HG03139 (cell line): Measurements from ENCODE around the gene ABLIM1.

Experiments used
- ATAC-seq: cut with Tn5 transposase; IDR thresholded peaks from one replicate; pipeline ENCODE4 v1.9.1; 2021; ENCODE audit not compliant: unreplicated experiment

ABLIM1 gene

DNA sequence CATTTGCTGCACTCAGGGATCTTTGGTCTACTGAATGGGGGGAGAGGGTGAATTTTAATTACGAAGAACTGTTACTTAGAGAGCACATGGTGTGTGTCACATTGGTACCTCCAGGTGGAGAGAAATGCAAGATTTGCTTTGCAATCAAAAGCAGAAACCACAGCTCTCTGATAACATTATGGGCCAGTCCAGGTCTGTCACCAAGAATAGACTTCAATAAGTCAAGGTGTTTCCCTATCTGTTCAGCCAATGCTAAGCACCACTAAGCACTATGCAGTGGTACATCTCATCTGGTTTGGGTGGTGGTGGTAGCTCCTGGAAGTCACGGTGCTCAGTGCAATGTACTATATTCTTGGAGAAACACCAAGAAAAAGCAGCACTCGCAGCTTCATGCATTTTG lies 134.2 kb downstream of the ABLIM1 start:
- ATAC-seq: no peak

DNA sequence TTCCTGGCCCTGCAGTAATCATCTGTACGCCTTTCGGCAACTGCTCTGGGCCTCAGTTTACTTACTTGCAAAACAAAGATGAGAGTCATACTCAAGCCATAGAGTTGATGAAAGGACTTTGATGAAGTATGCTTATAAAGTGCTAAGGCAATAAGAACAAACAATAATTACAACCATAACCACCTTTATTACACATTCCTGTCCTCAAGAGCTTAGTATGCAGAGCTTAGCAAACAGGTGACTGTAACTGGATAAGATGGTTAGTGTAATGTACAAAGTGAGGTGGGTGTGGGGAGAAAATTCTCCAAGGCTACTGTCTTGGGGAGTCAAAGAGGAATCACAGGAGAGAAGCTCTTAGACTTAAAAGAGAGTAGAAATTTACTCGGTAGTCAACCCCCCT lies 136.8 kb downstream of the ABLIM1 start:
- no peak for ATAC-seq

GRCh38 chr10:114520453-114520852 lies 137.6 kb downstream of the ABLIM1 start:
- no peak for ATAC-seq

GRCh38 chr10:114519756-114520293 lies 138.2 kb downstream of the ABLIM1 start:
- ATAC-seq: no peak

- ATAC-seq: no peak
Measured at GRCh38 chr10:114519306-114519669, 138.8 kb downstream of the ABLIM1 start.

DNA sequence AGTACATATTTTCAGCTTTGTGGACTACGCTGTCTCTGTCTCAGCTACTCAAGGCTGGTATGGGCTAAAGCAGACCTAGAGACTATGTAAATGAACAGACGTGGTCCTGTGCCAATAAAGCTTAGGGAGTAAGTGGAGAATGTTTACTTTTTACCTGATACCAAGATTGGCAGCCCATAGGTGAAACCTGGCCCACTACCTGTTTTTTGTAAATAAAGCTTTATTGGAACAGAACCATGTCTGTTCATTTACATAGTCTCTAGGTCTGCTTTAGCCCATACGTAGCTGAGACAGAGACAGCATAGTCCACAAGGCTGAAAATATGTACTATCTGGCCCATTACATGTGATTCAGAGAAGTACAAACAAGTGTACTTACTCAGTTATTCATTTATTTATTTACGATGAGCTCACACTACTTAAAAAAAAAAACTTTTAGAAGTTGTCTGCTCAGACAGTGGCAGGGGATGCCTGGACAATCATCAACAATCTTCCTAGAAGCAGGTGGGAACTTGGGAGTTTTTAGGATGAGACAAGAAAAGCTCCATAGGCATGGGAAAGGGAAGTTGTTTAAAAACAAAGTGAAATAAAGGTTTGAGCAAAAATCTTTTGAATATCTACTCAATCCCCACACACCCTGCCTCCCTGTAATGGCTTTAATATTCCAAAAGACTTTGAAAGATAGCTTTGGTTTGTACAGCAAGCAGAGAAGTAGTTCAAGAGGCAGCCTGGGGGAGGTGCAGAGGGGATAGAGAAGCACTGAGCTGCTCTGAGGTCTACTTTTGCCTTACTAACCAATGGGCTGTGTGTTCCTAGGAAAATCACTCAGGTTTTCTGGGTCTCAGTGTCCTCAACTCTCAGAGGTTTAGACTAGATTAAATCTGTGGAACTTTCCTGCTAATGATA lies 139.4 kb downstream of the ABLIM1 start:
- no peak for ATAC-seq

- ATAC-seq: no peak
Measured at GRCh38 chr10:114517368-114518250, 140.5 kb downstream of the ABLIM1 start.

- no peak for ATAC-seq
Measured at GRCh38 chr10:114516356-114516755, 141.7 kb downstream of the ABLIM1 start.

- no peak for ATAC-seq
Measured at GRCh38 chr10:114515298-114515914, 142.7 kb downstream of the ABLIM1 start.

DNA sequence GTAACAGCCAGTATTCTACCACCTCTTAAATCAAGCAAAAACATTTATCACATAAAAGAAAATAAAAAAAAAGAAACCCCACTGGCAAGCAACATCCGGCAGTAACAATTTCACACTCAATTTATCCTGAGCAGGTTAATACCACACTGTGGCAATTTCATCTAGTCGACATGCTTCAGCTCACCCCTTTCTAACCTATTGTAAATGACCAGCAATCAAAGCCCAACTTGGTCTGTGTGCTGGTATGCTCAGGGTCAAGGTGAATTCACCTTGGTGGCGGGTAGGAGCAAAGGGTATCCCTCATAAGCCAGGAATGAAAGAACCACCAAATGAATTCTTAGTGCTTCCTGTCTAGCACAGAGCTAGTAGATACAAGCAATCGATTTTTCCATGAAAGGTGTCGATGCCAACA lies 144.7 kb downstream of the ABLIM1 start:
- ATAC-seq: no peak

GRCh38 chr10:114511881-114512280 lies 146.2 kb downstream of the ABLIM1 start:
- ATAC-seq: no peak

- ATAC-seq: no peak
Measured at GRCh38 chr10:114508376-114508775, 149.7 kb downstream of the ABLIM1 start.

DNA sequence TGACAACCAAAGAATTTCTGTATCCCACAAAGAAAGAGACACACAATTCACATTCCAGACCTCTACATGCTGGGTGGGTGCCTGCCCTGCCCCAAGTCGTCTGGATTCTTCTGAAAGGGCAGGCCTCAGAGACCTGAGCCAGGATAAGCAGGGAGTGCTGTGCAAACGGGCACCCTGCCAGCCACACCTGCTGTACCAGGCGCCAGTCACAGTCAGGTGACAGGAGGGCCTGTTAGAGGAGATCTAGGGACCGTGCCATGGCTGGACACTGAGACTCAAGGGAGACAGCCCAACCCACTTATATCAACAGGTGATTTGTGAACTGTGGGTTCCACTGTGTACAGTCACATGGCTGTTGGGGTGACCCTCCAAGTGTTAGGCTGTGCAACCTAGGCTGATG lies 150.6 kb downstream of the ABLIM1 start:
- ATAC-seq: no peak

- ATAC-seq: no peak
Measured at GRCh38 chr10:114506871-114507385, 151.1 kb downstream of the ABLIM1 start.

GRCh38 chr10:114504769-114505579 lies 153.1 kb downstream of the ABLIM1 start:
- ATAC-seq: no peak

DNA sequence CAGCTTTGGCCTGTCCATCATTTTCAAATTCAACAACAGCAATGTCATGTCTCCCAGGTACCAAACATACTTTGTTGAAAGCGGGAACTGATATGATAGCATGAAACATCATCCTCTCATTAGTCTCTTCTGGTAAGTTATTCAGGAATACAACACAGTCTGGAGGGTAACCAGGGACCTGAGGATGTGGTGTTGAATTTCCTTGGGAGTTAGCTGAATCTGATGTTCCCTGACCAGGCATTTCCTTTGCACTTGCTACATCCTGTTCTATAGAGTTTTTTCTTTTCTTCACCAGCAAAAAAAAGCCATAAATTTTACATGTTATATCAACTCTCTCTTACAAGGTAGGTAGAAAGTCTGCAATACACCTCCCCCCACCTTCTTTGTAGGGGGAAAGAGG lies 156.0 kb downstream of the ABLIM1 start:
- ATAC-seq: no peak

- no peak for ATAC-seq
Measured at GRCh38 chr10:114501650-114502049, 156.4 kb downstream of the ABLIM1 start.

- ATAC-seq: no peak
Measured at GRCh38 chr10:114500643-114501042, 157.4 kb downstream of the ABLIM1 start.

DNA sequence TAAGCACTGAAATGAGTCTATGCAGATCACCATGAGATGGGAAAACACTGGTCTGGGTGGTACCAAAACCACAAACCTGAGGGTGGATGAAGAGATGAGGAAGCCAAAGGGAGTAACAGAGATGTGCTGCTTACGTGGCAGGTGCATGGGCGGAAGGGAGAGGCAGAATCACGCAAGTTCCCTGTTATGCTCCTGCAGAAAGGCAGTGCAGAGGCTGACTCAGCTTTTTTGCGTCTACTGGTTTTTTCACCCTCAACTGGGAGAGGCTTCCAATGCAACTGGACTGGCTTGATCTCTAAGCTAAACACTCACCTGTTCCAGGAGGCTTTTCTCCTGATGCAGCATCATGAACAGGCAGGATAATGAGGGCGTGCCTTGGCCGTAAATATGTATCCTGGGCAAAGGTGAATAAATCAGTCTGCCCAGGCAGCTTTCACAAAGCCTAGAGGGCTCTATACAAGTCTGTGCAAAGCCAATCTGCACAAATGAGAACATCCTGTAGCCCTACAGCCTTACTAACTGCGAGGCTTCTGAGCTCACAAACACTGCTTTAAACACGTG lies 158.4 kb downstream of the ABLIM1 start:
- peak; percentile 22 for ATAC-seq

- ATAC-seq: peak; percentile 20
Measured at GRCh38 chr10:114499116-114499515, 159.0 kb downstream of the ABLIM1 start.
